Measurements from ENCODE around the gene MTA3. TPM values are rescaled to one million over a fixed set of nuclear protein-coding genes. Genes with fewer than 3 reads are reported as not detected.

The MTA3 gene
- total and polyA plus RNA-seq, 2 of the 8 experiments (the other 6 are each of a cell fraction or from before 2014, with no cell fraction given) = 125 to 184 TPM

GRCh38 chr2:42752314-42752713 lies 183.9 kb downstream of the MTA3 start:
- H3K27me3 ChIP-seq (replicated peaks in 1 of 4; ENCODE audit: control insufficient read depth in 3 of 4, extremely low read depth in 1 of 4, insufficient read depth in 3 of 4, low read length in 3 of 4) = no peaks in the 10 kb centered on the region
- no peaks in the 10 kb centered on the region for H4K20me1 ChIP-seq (replicated peaks in 1 of 2; ENCODE audit: control insufficient read depth in 1 of 2, insufficient read depth in 2 of 2, low read length in 2 of 2)
- no peak overlapping the region for H4K5ac ChIP-seq (ENCODE audit: insufficient read length, low read depth, low read length)
- TF ChIP-seq SRF (IDR thresholded peaks at IDR 0.05; ENCODE audit: low read depth, low read length) = no peak
- no peak for TF ChIP-seq NRF1 (IDR thresholded peaks at IDR 0.05; ENCODE audit: low read depth, low read length)
- no peak for TF ChIP-seq CTBP2 (IDR thresholded peaks at IDR 0.05; ENCODE audit: borderline replicate concordance, insufficient read depth, insufficient read length, low read length)
- TF ChIP-seq FOSL1 (IDR thresholded peaks at IDR 0.05; ENCODE audit: insufficient read depth, low read depth, low read length) = no peak
- TF ChIP-seq JUN (IDR thresholded peaks at IDR 0.05; ENCODE audit: low read depth, low read length) = no peak
- TF ChIP-seq EZH2 (IDR thresholded peaks at IDR 0.05; ENCODE audit: low read depth, low read length, severe bottlenecking) = no peak
- no peak for TF ChIP-seq CEBPB (IDR thresholded peaks at IDR 0.05; ENCODE audit: low read depth, low read length)
- TF ChIP-seq GTF2F1 (IDR thresholded peaks at IDR 0.05; ENCODE audit: borderline replicate concordance, low read depth, low read length) = no peak
- no peak for TF ChIP-seq CHD1 (IDR thresholded peaks at IDR 0.05; ENCODE audit: low read depth, low read length)
- H2BK12ac ChIP-seq (ENCODE audit: low read depth, low read length) = no peak overlapping the region
- H3K56ac ChIP-seq (replicated peaks; ENCODE audit: insufficient read length, low read depth, low read length) = no peak overlapping the region
- ChIA-PET POLR2A (ENCODE audit: partially characterized antibody) (interaction anchor here (0.7 to 1.0 kb wide), 2 partner anchors 10 to 11 kb away, joined by 3 to 4 read pairs; no protein-coding TSS in a partner anchor), CTCF (ENCODE audit: partially characterized antibody) (interaction anchor here (0.9 to 6.2 kb wide), 5 partner anchors 9 to 28 kb away, joined by 3 to 35 read pairs (median 5); no protein-coding TSS in a partner anchor)
- H3K79me2 ChIP-seq (ENCODE audit: control insufficient read depth in 1 of 2, insufficient read depth in 2 of 2, low read length in 2 of 2) = no peaks in the 10 kb centered on the region
- no peak overlapping the region for H2BK15ac ChIP-seq (ENCODE audit: low read length)
- peaks cover 0 to 3% (median 0%) of the 10 kb centered on the region in 4 experiments; a peak in 1 of 8 replicates for H3K36me3 ChIP-seq (ENCODE audit: control insufficient read depth in 2 of 4, insufficient read depth in 4 of 4, low read length in 3 of 4)
- H3K14ac ChIP-seq (ENCODE audit: insufficient read length) = no peak overlapping the region
- no peak overlapping the region for H3K4me3 ChIP-seq (ENCODE audit: extremely low read depth in 1 of 4, insufficient read depth in 2 of 4, low read depth in 3 of 4, low read length in 4 of 4)
- H3K18ac ChIP-seq (ENCODE audit: extremely low read depth, low read length) = no peak overlapping the region
- no peaks in the 10 kb centered on the region for H3K79me1 ChIP-seq (ENCODE audit: low read depth, low read length)
- WGBS, 2 experiments (ENCODE audit: extremely low coverage in 1 of 2, insufficient coverage in 1 of 2, insufficient read length in 1 of 2, insufficient replicate concordance in 2 of 2, low coverage in 1 of 2, low lambda C conversion rate in 2 of 2, missing lambda C conversion rate in 1 of 2) = 82% methylated on average over 2 of the region's 2 CpGs; no CpG with 5 or more reads in 1 of the 2 experiments
- DNase-seq (ENCODE audit: low read depth in 1 of 2, low spot score in 2 of 2) (no peak), FAIRE-seq (no peak)
- H3K4me2 ChIP-seq (ENCODE audit: insufficient read depth in 1 of 2, low read depth in 2 of 2, low read length in 2 of 2) = no peak overlapping the region
- H2BK5ac ChIP-seq (ENCODE audit: low read depth, low read length) = no peak overlapping the region
- no peaks in the 10 kb centered on the region for H3K23me2 ChIP-seq (ENCODE audit: low read depth, low read length)
- H3K27ac ChIP-seq (ENCODE audit: low read depth, low read length) = no peak overlapping the region
- H2BK20ac ChIP-seq (ENCODE audit: low read length) = no peak overlapping the region
- H3K9me3 ChIP-seq (ENCODE audit: insufficient read depth in 2 of 2, low read depth in 1 of 2, low read length in 1 of 2) = no peaks in the 10 kb centered on the region
- H3K4me1 ChIP-seq (replicated peaks in 1 of 4; ENCODE audit: control insufficient read depth in 3 of 4, insufficient read depth in 4 of 4, low read length in 3 of 4) = no peaks in the 10 kb centered on the region
- no peak overlapping the region for H2BK120ac ChIP-seq (replicated peaks; ENCODE audit: low read depth, low read length)
- no peak overlapping the region for H2AK5ac ChIP-seq (ENCODE audit: low read depth, low read length)
- H3K23ac ChIP-seq (ENCODE audit: insufficient read length) = no peak overlapping the region
- no peak overlapping the region for H4K91ac ChIP-seq (replicated peaks; ENCODE audit: insufficient read length, low read length)
- H4K8ac ChIP-seq (ENCODE audit: extremely low read depth, insufficient read depth, low read length) = no peak overlapping the region
- no peak overlapping the region for H3K9ac ChIP-seq (replicated peaks in 1 of 4; ENCODE audit: extremely low read depth in 1 of 4, low read depth in 3 of 4, low read length in 3 of 4)
- H3K4ac ChIP-seq (replicated peaks; ENCODE audit: insufficient read length, low read depth, low read length) = no peak overlapping the region
- H2AFZ ChIP-seq (ENCODE audit: low read length) = no peak overlapping the region

Data from H1 (cell line).